NCI-H460 (cell line): ENCODE data around the gene USP16. TPM values are rescaled to one million over a fixed set of nuclear protein-coding genes. Genes with fewer than 3 reads are reported as not detected.
"Not testable (repeated sequence)": the region's sequence is repeated elsewhere in the genome, so short reads cannot be mapped to it uniquely, and the experiment has no call there.

ENCODE experiments used
- DNase-seq: peaks from one replicate; pipeline ENCODE4 v3.0.0-alpha.2; 2016; ENCODE audit warnings: low read depth; ENCODE audit errors: extremely low read depth
- total RNA-seq: library from RNA; depleted of rRNA; stranded (reverse); fragments of >200 nt; shearing (Covaris generic); gene quantifications from 2 replicates; pipeline ENCODE4 v1.2.3, GENCODE V29; 2014

USP16 gene
- total RNA-seq, 1 experiment from 2014 or later, result 45.6 TPM

GRCh38 chr21:29030909-29031308 is 6.4 kb downstream of the USP16 start:
- DNase-seq, result no peak

- DNase-seq, result no peak
These were observed 8.8 kb downstream of the USP16 start for GRCh38 chr21:29033301-29033700.

GRCh38 chr21:29033871-29034270 is 9.4 kb downstream of the USP16 start:
- DNase-seq, result no peak

GRCh38 chr21:29034678-29035077 is 10.2 kb downstream of the USP16 start:
- DNase-seq, result no peak

GRCh38 chr21:29052224-29052623 is 27.8 kb downstream of the USP16 start:
- no peak for DNase-seq

GRCh38 chr21:29053011-29053553 is 28.6 kb downstream of the USP16 start:
- DNase-seq, result no peak

GRCh38 chr21:29053656-29054055 is 29.2 kb downstream of the USP16 start:
- no peak for DNase-seq

GRCh38 chr21:29055080-29055479 is 30.6 kb downstream of the USP16 start:
- DNase-seq, result no peak

GRCh38 chr21:29056005-29056404 is 31.5 kb downstream of the USP16 start:
- DNase-seq, result no peak

- DNase-seq, result no peak
These were observed 32.1 kb downstream of the USP16 start for GRCh38 chr21:29056538-29057050.

GRCh38 chr21:29064850-29065481 is 40.5 kb downstream of the USP16 start:
- no peak for DNase-seq

GRCh38 chr21:29072873-29073221 is 48.4 kb downstream of the USP16 start:
- no peak for DNase-seq

- peak; percentile 98 for DNase-seq
These were observed 48.9 kb downstream of the USP16 start, which contains the start of gene CCT8 for GRCh38 chr21:29073222-29074006. CCT8 (minus strand) TSS chr21:29073648; CDS start chr21:29073590, 58 bp downstream.

GRCh38 chr21:29074007-29074376 is 49.5 kb downstream of the USP16 start:
- DNase-seq, result no peak

- DNase-seq, result no peak
These were observed 50.3 kb downstream of the USP16 start for GRCh38 chr21:29074783-29075182.

- DNase-seq, result no peak
These were observed 51.4 kb downstream of the USP16 start for GRCh38 chr21:29075706-29076466.

GRCh38 chr21:29076731-29077640 is 52.5 kb downstream of the USP16 start:
- not testable (repeated sequence) for DNase-seq

GRCh38 chr21:29077651-29078090 is 53.2 kb downstream of the USP16 start:
- no peak for DNase-seq

GRCh38 chr21:29078869-29079767 is 54.6 kb downstream of the USP16 start:
- DNase-seq, result no peak
